ENCODE results near the gene ARAP3. TPM values are rescaled to one million over a fixed set of nuclear protein-coding genes. Genes with fewer than 3 reads are reported as not detected.

The ARAP3 gene
- total RNA-seq, 1 donor from 2014 or later, result 5.2 TPM

DNA sequence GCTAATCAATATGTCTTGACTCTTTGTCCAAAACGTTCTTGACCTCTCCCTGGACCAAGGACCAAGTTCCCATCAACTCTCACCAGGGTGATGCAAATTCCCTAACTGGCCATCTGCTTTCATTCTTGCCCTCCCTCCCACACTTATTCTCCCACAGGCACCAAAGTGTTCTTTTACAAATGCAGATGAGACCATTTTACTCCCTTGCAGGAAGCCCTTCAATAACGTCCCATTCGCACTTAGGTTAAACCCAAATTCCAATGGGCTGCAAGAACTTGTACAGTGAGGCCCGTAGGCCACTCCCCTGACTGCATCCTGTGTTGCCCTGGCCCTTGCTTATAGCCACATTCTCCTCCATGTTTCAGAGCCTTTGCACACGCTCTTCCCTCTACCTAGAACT is 7.3 kb downstream of the ARAP3 start:
- H3K27me3 ChIP-seq (ENCODE audit: control insufficient read depth in 3 of 3, insufficient read depth in 3 of 3, low read length in 3 of 3), result peaks cover 0 to 3% (median 0%) of the 10 kb centered on the region in 3 donors
- H3K4me1 ChIP-seq (ENCODE audit: control insufficient read depth in 3 of 3, insufficient read depth in 3 of 3, low read length in 3 of 3), result peaks cover 0 to 2% (median 0%) of the 10 kb centered on the region in 3 donors
- H3K9ac ChIP-seq (ENCODE audit: low read depth in 1 of 3, low read length in 3 of 3), result no peak overlapping the region
- H3K4me3 ChIP-seq (ENCODE audit: low read length in 3 of 3), result no peak overlapping the region
- H3K9me3 ChIP-seq (ENCODE audit: control insufficient read depth in 3 of 3, low read length in 3 of 3), result no peaks in the 10 kb centered on the region
- H3K36me3 ChIP-seq (ENCODE audit: control insufficient read depth in 3 of 3, insufficient read depth in 3 of 3, low read length in 3 of 3), result peaks cover 0 to 7% (median 2%) of the 10 kb centered on the region in 3 donors
- H3K27ac ChIP-seq (ENCODE audit: low read depth, low read length), result no peak overlapping the region

DNA sequence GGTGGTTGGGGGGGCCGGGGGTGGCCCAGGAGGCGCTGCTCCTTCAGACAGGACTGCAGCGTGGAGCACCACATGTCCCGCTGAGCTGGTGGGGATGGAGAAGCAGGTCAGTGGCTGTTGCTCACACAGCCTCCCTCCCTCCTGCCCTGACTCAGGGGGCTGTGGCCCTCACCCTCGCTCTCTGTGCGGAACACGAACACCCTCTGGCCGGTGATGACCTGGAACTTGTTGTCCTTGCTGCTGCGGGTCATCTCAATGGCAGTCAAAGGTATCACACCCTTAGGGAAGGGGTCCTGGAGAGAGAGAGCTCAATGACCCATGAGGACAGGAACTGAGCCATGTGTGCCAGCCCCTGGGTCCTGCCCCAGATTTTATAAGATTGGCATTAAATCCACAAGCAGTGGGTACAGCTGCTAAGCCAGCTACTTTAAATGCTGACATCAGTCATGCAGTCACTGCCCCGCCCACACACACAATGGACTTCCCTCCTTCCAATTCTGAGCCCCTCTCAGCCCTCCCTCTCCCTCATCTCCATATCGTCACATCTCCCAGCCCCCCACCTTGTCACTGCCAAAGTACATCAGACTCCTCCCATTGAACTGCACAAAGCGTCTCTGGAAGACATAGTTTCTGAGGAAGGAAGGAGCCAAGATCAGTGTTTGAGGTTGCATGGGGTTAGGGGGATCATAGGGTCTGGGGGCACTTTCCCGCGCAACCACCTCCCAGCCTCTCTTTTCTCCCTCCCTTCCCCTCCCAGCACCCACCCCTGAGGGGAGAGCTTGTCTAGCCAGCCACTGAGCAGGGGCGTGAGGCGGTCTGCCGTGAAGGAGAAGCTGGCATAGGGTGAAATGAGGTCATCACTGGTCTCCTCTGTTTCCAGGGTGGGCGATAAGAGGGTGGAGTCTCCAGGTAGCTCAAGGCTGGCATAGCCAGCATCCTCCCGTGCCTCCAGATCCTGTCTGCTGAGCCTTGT is 8.9 kb downstream of the ARAP3 start:
- Histone ChIP-seq H3K4me3 (ENCODE audit: low read length in 3 of 3) (no peak overlapping the region), H3K36me3 (ENCODE audit: control insufficient read depth in 3 of 3, insufficient read depth in 3 of 3, low read length in 3 of 3) (peaks cover 0 to 7% (median 3%) of the 10 kb centered on the region in 3 donors)

DNA sequence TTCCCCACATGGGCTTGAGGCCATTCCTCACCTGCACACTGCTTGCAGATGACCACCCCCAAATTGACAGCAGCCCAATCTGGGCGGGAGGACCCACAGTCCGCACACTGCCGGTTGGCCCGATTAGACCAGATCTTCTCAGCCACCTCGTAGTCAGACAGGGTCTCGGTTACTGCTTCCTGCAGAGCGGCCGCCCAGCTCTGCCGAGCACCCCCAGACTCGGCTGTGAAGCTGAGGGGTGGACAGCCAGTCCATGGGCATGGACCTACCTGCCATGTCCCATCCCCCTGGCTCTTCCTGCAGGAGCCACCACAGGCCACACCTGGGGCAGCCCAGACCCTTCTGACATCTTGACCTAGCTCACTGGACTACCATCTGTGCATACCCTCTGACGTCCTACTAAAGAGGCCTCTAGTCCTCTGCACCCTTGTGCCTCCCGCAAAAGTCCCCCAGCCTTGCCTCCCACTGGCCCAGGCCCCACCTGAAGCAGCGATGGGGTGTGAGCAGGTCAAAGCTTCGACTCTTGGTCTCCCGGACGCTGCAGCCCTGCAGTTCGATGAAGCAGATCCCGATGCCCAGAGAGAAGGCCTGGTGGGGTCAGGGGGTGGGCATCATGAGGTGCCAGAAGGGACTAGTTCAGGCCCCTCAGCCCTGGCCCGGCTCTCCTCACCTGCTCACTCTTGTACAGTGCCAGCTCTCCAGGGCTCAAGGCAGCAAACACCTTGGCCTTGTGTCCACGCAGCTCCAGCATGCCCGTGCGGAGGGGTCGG is 9.8 kb downstream of the ARAP3 start:
- Histone ChIP-seq H3K9ac (ENCODE audit: low read depth in 1 of 3, low read length in 3 of 3) (no peak overlapping the region), H3K27ac (ENCODE audit: low read depth, low read length) (no peak overlapping the region), H3K9me3 (ENCODE audit: control insufficient read depth in 3 of 3, low read length in 3 of 3) (no peaks in the 10 kb centered on the region), H3K4me3 (ENCODE audit: low read length in 3 of 3) (no peak overlapping the region), H3K4me1 (ENCODE audit: control insufficient read depth in 3 of 3, insufficient read depth in 3 of 3, low read length in 3 of 3) (peaks cover 0 to 2% (median 0%) of the 10 kb centered on the region in 3 donors), H3K36me3 (ENCODE audit: control insufficient read depth in 3 of 3, insufficient read depth in 3 of 3, low read length in 3 of 3) (peaks cover 0 to 7% (median 2%) of the 10 kb centered on the region in 3 donors), H3K27me3 (ENCODE audit: control insufficient read depth in 3 of 3, insufficient read depth in 3 of 3, low read length in 3 of 3) (peaks cover 0 to 3% (median 0%) of the 10 kb centered on the region in 3 donors)

More for the DNA sequence above, 8.9 kb downstream of the ARAP3 start:
- Histone ChIP-seq H3K27ac (ENCODE audit: low read depth, low read length) (no peak overlapping the region), H3K9me3 (ENCODE audit: control insufficient read depth in 3 of 3, low read length in 3 of 3) (no peaks in the 10 kb centered on the region), H3K27me3 (ENCODE audit: control insufficient read depth in 3 of 3, insufficient read depth in 3 of 3, low read length in 3 of 3) (peaks cover 0 to 3% (median 0%) of the 10 kb centered on the region in 3 donors), H3K9ac (ENCODE audit: low read depth in 1 of 3, low read length in 3 of 3) (no peak overlapping the region), H3K4me1 (ENCODE audit: control insufficient read depth in 3 of 3, insufficient read depth in 3 of 3, low read length in 3 of 3) (peaks cover 0 to 2% (median 0%) of the 10 kb centered on the region in 3 donors)

DNA sequence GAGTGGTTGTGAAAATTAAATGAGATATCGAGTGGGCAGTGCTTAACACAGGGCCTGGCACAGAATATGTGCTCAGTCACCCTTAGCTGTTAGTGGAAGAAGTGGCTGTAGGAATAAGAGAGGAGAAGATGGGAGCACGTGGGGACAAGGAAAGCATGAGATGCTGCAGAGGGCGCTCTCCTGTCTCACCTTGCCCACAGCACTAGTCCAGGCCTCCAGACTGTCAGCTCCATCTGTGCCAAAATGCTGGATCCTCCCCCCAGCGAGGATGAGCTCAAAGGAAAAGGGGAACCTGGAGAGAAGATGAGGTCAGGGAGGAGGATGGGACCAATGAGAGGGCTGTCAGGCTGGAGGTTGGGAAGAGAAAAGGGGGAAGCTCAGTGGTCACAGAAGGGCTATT is 12.5 kb downstream of the ARAP3 start:
- peaks cover 0 to 3% (median 0%) of the 10 kb centered on the region in 3 donors for H3K27me3 ChIP-seq (ENCODE audit: control insufficient read depth in 3 of 3, insufficient read depth in 3 of 3, low read length in 3 of 3)
- peaks cover 0 to 2% (median 0%) of the 10 kb centered on the region in 3 donors for H3K4me1 ChIP-seq (ENCODE audit: control insufficient read depth in 3 of 3, insufficient read depth in 3 of 3, low read length in 3 of 3)
- H3K9ac ChIP-seq (ENCODE audit: low read depth in 1 of 3, low read length in 3 of 3), result no peak overlapping the region
- H3K27ac ChIP-seq (ENCODE audit: low read depth, low read length), result no peak overlapping the region
- H3K4me3 ChIP-seq (ENCODE audit: low read length in 3 of 3), result no peak overlapping the region
- H3K9me3 ChIP-seq (ENCODE audit: control insufficient read depth in 3 of 3, low read length in 3 of 3), result no peaks in the 10 kb centered on the region
- peaks cover 0 to 5% (median 2%) of the 10 kb centered on the region in 3 donors for H3K36me3 ChIP-seq (ENCODE audit: control insufficient read depth in 3 of 3, insufficient read depth in 3 of 3, low read length in 3 of 3)

DNA sequence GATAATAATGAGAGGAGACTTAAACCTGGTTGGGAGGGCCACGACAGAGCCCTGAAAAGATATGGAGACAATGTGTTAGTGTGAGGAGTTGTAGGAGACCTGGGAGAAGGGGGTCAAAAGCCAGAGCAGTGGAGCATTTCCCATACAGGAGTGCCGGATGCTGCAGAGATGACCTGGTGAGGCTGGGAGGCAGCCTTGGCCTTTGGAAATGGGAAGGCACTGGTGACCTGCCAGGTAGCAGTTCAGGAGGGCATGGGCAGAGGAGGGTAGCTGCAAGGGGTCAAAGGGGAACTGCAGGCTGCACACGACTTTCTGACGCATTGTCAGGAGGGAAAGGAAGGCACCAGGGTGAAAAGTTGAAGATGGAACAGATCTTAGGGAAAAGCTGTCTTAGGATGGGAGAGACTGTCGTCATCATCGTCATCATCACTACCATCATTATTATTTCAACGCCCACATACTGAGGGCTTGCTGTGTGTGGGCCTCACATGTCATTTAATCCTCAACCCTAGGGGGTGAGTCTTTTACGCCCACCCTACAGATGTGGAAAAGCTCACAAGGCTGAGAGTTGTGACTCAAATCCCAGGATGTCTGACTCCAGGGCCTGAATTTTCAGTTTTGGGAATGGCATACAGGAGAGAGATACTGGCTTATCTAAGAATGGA is 13.3 kb downstream of the ARAP3 start:
- H3K36me3 ChIP-seq (ENCODE audit: control insufficient read depth in 3 of 3, insufficient read depth in 3 of 3, low read length in 3 of 3), result peaks cover 0 to 5% (median 2%) of the 10 kb centered on the region in 3 donors
- H3K27ac ChIP-seq (ENCODE audit: low read depth, low read length), result no peak overlapping the region
- no peaks in the 10 kb centered on the region for H3K9me3 ChIP-seq (ENCODE audit: control insufficient read depth in 3 of 3, low read length in 3 of 3)
- no peak overlapping the region for H3K9ac ChIP-seq (ENCODE audit: low read depth in 1 of 3, low read length in 3 of 3)
- H3K4me3 ChIP-seq (ENCODE audit: low read length in 3 of 3), result no peak overlapping the region
- H3K27me3 ChIP-seq (ENCODE audit: control insufficient read depth in 3 of 3, insufficient read depth in 3 of 3, low read length in 3 of 3), result peaks cover 0 to 3% (median 0%) of the 10 kb centered on the region in 3 donors
- H3K4me1 ChIP-seq (ENCODE audit: control insufficient read depth in 3 of 3, insufficient read depth in 3 of 3, low read length in 3 of 3), result peaks cover 0 to 2% (median 0%) of the 10 kb centered on the region in 3 donors

DNA sequence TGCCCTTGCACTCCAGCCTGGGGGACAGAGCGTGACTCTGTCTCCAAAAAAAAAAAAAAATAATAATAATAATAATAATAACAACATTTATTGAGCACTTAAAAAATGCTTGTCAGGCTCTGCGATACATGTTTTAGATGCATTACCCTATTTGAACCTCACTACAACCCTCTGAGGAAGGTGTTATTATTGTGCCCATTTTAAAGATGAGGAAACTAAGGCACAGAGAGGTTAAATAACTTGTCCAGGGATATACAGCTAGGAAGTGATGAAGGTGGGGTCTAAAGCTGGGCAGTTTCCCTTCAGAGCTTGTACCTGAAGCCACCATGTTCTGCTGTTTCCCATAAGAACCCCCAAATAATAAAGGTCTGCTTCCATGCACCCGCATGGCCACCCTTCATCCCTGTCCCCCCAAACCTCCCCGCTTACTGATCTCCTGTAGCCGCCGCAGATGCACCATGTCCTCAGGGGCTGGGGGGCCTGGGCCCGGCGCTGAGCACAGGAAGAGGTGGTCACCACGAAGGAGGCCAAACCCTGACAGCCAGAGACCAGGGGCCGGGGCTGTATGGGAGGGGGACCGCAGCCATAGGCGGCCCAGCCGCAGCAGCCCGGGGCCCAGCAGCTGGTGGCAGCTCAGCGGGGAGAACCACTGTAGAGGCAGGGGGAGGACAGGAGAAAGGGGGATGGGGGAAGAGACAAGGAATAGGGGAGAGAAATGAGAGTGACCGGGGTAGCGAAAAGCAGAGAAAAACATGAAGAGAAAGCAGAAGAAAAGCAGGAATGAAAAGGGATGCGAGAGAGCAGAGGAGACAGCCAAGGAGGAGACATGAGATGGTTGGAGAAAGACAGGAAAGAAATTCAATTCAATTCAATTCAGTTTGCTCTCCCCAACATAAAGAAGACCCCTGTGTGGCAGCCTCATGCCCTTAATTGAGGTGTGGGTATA is 15.8 kb downstream of the ARAP3 start:
- Histone ChIP-seq H3K27me3 (ENCODE audit: control insufficient read depth in 3 of 3, insufficient read depth in 3 of 3, low read length in 3 of 3) (no peaks in the 10 kb centered on the region), H3K4me1 (ENCODE audit: control insufficient read depth in 3 of 3, insufficient read depth in 3 of 3, low read length in 3 of 3) (no peaks in the 10 kb centered on the region), H3K9ac (ENCODE audit: low read depth in 1 of 3, low read length in 3 of 3) (no peak overlapping the region), H3K9me3 (ENCODE audit: control insufficient read depth in 3 of 3, low read length in 3 of 3) (no peaks in the 10 kb centered on the region), H3K36me3 (ENCODE audit: control insufficient read depth in 3 of 3, insufficient read depth in 3 of 3, low read length in 3 of 3) (peaks cover 0 to 5% (median 2%) of the 10 kb centered on the region in 3 donors), H3K4me3 (ENCODE audit: low read length in 3 of 3) (no peak overlapping the region), H3K27ac (ENCODE audit: low read depth, low read length) (no peak overlapping the region)

DNA sequence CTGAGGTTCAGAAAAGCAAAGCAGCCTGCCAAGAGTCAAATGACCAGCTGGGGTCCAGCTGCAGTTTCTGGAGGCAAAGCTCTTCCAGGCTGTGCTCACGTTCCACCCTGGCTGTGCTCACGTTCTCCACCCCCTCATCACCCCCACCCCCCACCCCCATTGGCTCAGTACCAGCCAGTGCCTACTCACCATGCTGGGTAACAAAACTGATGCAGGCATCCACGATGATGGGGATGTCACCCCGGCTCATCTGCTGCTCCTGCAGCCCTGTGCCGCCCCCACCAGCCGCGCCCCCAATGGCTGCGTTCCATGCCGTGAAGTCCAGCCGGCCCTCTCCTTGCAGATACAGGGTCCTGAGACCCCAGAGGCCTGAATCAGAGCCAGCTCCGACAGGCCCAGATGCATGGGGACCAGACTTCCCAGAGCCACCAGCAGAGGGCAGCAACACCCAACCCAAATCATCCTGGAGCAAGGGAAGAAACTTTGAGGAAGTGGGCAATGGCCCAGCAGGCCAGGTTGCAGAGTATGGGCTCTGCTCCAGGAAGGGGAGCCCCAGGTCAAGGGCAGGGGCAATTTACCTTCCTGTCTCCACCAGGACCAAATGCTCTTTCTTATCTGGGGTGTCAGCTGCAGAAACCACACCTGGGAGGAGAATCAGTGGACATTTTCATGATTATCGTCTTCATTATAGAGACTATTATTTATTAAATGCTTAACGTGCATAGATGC is 17.1 kb downstream of the ARAP3 start:
- Histone ChIP-seq H3K27me3 (ENCODE audit: control insufficient read depth in 3 of 3, insufficient read depth in 3 of 3, low read length in 3 of 3) (no peaks in the 10 kb centered on the region), H3K4me3 (ENCODE audit: low read length in 3 of 3) (no peak overlapping the region), H3K9me3 (ENCODE audit: control insufficient read depth in 3 of 3, low read length in 3 of 3) (no peaks in the 10 kb centered on the region), H3K27ac (ENCODE audit: low read depth, low read length) (no peak overlapping the region), H3K4me1 (ENCODE audit: control insufficient read depth in 3 of 3, insufficient read depth in 3 of 3, low read length in 3 of 3) (no peaks in the 10 kb centered on the region), H3K36me3 (ENCODE audit: control insufficient read depth in 3 of 3, insufficient read depth in 3 of 3, low read length in 3 of 3) (peaks cover 0 to 3% (median 0%) of the 10 kb centered on the region in 3 donors), H3K9ac (ENCODE audit: low read depth in 1 of 3, low read length in 3 of 3) (no peak overlapping the region)

DNA sequence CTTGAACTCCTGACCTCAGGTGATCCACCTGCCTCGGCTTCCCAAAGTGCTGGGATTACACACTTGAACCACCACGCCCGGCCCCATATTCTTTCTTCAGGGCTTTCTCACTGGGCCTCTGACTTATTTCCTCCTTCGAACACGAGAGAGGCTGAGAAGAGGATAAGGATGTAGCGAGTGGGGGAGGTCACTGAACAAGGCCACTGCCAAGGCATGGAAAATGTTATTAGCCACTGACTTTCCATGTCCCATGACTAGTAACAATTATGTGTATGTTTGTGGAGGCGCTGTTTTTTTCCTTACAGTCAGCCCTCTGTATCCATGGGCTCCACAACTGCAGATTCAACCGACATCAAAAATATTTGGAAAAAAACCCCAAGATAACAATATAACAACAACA is 18.5 kb downstream of the ARAP3 start:
- H3K9me3 ChIP-seq (ENCODE audit: control insufficient read depth in 3 of 3, low read length in 3 of 3), result no peaks in the 10 kb centered on the region
- no peaks in the 10 kb centered on the region for H3K27me3 ChIP-seq (ENCODE audit: control insufficient read depth in 3 of 3, insufficient read depth in 3 of 3, low read length in 3 of 3)
- peaks cover 0 to 2% (median 0%) of the 10 kb centered on the region in 3 donors for H3K36me3 ChIP-seq (ENCODE audit: control insufficient read depth in 3 of 3, insufficient read depth in 3 of 3, low read length in 3 of 3)
- H3K27ac ChIP-seq (ENCODE audit: low read depth, low read length), result no peak overlapping the region
- H3K4me3 ChIP-seq (ENCODE audit: low read length in 3 of 3), result no peak overlapping the region
- no peaks in the 10 kb centered on the region for H3K4me1 ChIP-seq (ENCODE audit: control insufficient read depth in 3 of 3, insufficient read depth in 3 of 3, low read length in 3 of 3)
- no peak overlapping the region for H3K9ac ChIP-seq (ENCODE audit: low read depth in 1 of 3, low read length in 3 of 3)

Data from skeletal muscle tissue (tissue), 4 donors.